Measurements from ENCODE around the gene OAS3.

OAS3 gene

GRCh38 chr12:112941528-112942335, 3.5 kb downstream of the OAS3 start:
- CTCF ChIA-PET = no interaction called here
- DNase-seq (ENCODE audit: low read depth, low spot score) = no peak
- no peak overlapping the region for H3K4me3 ChIP-seq (ENCODE audit: low read depth, low read length)
- POLR2A ChIA-PET = no interaction called here
- TF ChIP-seq CTCF (IDR thresholded peaks at IDR 0.05; ENCODE audit: insufficient read depth, low read length, missing control alignments) = no peak

DNA sequence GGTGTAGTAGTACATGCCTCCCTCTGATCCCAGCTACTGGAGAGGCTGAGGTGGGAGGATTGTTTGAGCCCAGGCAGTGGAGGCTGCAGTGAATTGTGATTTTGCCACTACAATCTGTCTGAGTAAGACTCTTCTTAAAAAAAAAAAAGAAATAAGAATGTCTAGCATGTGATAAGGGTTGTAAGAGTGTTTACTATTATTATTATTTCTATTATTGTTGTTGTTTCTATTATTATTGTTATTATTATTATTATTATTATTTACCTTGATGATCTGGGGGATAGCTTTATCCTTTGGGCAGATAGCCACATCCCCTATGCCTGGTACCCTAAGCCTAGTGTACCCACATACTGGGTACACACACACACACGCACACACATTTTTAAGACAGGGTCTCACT, 4.3 kb downstream of the OAS3 start:
- CTCF ChIA-PET = interaction anchor here (1.3 kb wide), 1 partner anchor 51 kb away, joined by 4 read pairs; no protein-coding TSS in a partner anchor
- DNase-seq (ENCODE audit: low read depth, low spot score) = no peak

GRCh38 chr12:112944024-112944690, 5.9 kb downstream of the OAS3 start:
- ChIA-PET CTCF (interaction anchor here (1.3 kb wide), 1 partner anchor 49 kb away, joined by 4 read pairs; no protein-coding TSS in a partner anchor), POLR2A (no interaction called here)
- no peak for DNase-seq (ENCODE audit: low read depth, low spot score)
- no peak overlapping the region for H3K4me3 ChIP-seq (ENCODE audit: low read depth, low read length)
- TF ChIP-seq CTCF (IDR thresholded peaks at IDR 0.05; ENCODE audit: insufficient read depth, low read length, missing control alignments) = no peak

More for the DNA sequence above, 4.3 kb downstream of the OAS3 start:
- TF ChIP-seq CTCF (IDR thresholded peaks at IDR 0.05; ENCODE audit: insufficient read depth, low read length, missing control alignments) = no peak
- H3K4me3 ChIP-seq (ENCODE audit: low read depth, low read length) = no peak overlapping the region
- POLR2A ChIA-PET = no interaction called here

GRCh38 chr12:112945515-112945914, 7.2 kb downstream of the OAS3 start:
- TF ChIP-seq CTCF (IDR thresholded peaks at IDR 0.05; ENCODE audit: insufficient read depth, low read length, missing control alignments) = no peak
- no peak for DNase-seq (ENCODE audit: low read depth, low spot score)
- POLR2A ChIA-PET = no interaction called here
- H3K4me3 ChIP-seq (ENCODE audit: low read depth, low read length) = no peak overlapping the region
- CTCF ChIA-PET = no interaction called here

GRCh38 chr12:112946236-112947000, 8.1 kb downstream of the OAS3 start:
- ChIA-PET CTCF (no interaction called here), POLR2A (interaction anchor here (0.6 kb wide), 1 partner anchor 12 kb away, joined by 3 read pairs; no protein-coding TSS in a partner anchor)
- TF ChIP-seq CTCF (IDR thresholded peaks at IDR 0.05; ENCODE audit: insufficient read depth, low read length, missing control alignments) = no peak
- DNase-seq (ENCODE audit: low read depth, low spot score) = no peak
- no peak overlapping the region for H3K4me3 ChIP-seq (ENCODE audit: low read depth, low read length)

GRCh38 chr12:112947314-112947713, 9.0 kb downstream of the OAS3 start:
- ChIA-PET POLR2A (no interaction called here), CTCF (no interaction called here)
- TF ChIP-seq CTCF (IDR thresholded peaks at IDR 0.05; ENCODE audit: insufficient read depth, low read length, missing control alignments) = no peak
- no peak overlapping the region for H3K4me3 ChIP-seq (ENCODE audit: low read depth, low read length)
- DNase-seq (ENCODE audit: low read depth, low spot score) = no peak
